Activated T-cell treated with anti-CD3 and anti-CD28 coated beads, Interleukin-2, amount 50 U/mL, for 1 hour (primary cell): Measurements from ENCODE around the gene JAKMIP1.

Experiments used
- DNase-seq: peaks from one replicate; pipeline ENCODE4 v3.0.0-alpha.2; 2020

Gene JAKMIP1

GRCh38 chr4:6200011-6200921, at the start of gene JAKMIP1:
Gene JAKMIP1, minus strand, starts transcription at chr4:6200549. Its CDS starts 87,699 bp downstream, at chr4:6112850.
- peak; percentile 86 for DNase-seq

GRCh38 chr4:6248394-6248793, 48.0 kb upstream of the JAKMIP1 start:
- no peak for DNase-seq

- no peak for DNase-seq
These were observed 45.9 kb upstream of the JAKMIP1 start for GRCh38 chr4:6246170-6246634.

- no peak for DNase-seq
These were observed 45.2 kb upstream of the JAKMIP1 start for GRCh38 chr4:6245246-6246169.

DNA sequence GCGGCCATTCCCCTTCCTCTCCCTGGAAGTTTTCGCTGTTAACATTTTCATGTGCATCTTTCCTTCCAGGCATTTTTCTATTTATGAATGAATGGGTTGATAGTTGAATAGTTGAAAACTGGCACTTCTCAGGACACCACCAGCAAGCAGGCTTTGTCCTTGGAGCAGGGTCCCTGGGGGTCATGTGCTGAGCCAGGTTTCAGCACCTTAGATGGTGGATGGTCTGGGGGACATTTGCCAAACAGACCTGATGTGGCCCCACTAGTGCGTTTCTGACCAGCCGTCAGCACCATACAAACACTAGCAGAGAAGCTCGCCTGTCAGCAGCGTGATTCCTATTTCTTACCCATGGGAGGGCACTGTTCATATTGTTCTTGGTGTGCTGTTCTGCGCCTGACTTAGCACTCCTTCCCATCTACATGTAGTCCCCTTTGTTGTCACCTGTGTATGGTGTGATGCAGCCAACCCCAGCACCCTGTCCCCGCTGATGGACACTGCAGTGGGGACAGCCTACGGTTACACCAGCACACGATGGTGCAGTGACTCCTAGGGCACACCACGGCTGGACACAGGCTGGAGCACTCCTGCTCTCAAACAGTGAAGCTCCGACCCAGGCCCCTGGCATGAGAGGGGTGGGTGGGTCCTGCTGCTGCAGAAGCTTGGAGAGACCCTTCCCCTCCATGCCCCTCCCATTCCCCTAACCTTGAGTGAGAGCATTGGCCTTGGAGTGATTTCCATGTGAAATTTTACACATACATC, 42.1 kb upstream of the JAKMIP1 start:
- DNase-seq, result no peak

DNA sequence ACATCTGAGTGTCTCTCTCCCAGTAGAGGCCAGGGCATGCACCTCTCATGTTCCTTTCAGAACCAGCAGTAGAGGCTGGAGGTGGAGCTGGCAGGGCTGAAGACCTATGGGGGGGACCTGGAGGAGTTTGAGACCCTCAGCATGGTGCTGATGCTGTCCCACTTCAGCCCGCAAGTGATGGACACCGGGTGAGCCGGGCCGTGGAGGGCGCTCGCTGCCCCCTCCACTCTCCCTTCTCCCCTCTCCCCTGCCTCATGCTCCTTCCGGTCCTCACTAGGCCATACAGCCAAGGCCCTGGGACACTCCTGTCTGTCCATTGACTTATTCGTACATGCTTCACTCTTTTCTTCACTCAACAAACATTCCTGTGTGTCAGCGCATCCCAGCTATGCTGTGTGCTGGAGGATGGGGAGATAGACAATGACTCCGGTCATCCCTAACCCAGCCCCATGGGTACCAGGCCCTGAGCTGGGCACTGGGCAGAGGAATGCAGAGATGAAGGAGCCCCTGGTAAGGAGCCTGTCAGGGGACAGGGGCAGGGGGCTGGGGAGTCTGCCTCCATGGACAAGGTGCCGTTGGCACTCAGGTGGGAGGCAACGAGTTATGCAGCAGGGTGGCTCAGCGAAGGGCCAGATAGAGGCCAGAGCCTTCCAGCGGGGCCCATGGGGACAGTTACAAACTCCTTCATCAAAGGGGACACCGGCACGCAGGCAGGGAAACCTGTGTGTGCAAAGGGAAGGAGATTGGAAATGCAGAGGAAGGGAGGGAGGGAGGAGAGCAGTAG, 40.9 kb upstream of the JAKMIP1 start:
- peak; percentile 10 for DNase-seq

- DNase-seq, result peak; percentile 2
These were observed 39.6 kb upstream of the JAKMIP1 start for GRCh38 chr4:6239968-6240367.

DNA sequence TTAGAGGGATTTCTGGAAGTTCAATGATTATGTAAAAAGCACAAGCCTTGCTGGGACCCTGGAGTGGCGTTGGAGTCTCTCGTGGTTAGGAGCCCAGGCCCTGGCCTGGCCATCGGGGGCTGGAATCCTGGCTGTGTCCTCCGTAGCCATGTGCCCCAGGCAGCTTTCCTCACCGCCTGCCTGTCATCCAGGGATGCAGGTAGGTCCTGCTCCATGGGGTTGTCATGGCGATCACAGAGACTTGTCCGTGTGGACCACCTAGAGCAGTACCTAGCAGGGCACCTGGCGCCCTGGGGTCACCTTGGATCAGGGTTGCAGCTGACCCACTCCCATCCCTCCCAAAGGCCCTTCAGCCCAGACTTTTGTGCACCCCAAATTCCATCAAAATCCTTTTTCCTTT, 39.1 kb upstream of the JAKMIP1 start:
- DNase-seq, result peak; percentile 10

DNA sequence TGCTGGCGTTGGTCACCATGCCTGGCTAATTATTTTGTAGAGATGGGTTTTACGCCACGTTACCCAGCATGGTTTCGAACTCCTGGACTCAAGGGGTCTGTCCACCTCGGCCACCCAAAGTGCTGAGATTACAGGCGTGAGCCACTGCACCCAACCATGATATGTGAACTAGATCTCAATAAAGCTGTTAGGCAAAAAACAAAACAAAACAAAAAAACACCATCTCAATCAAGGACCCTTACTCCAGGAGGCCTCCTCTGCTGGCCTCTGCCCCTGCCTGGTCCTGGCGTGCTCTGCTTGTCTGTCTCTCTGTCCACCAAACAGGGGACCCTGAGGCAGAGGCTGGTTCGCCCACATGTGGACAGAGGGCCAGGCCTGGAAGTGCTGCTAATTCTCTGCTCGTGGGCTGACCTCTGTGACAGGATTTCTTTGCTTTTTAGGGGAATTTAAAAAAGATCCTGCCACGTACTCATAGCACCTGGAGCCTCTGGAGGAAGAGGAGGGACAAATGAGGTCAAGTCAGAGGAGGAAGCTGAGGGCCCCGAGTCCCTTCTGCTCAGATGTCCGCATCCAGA, 36.6 kb upstream of the JAKMIP1 start:
- no peak for DNase-seq

GRCh38 chr4:6235901-6236640, 35.7 kb upstream of the JAKMIP1 start:
- no peak for DNase-seq

DNA sequence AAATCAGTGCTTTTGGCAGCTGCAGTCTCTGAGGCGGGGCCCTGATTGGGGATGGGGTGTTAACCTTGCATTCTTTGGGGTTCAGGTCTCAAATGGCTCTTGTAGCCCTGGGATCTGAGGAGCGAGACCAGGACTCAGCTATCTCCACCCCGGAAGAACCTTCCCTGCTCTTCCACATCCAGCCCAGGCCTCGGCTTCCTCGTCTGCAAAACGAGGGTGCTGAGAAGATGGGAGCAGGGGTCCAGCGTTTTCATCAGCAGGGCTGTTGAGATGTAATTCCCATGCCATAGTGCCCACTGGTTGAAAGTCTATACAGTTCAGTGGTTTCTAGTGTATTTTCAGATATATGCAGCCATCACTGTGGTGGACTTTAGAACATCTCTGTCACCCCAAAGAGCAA, 34.7 kb upstream of the JAKMIP1 start:
- DNase-seq, result no peak

DNA sequence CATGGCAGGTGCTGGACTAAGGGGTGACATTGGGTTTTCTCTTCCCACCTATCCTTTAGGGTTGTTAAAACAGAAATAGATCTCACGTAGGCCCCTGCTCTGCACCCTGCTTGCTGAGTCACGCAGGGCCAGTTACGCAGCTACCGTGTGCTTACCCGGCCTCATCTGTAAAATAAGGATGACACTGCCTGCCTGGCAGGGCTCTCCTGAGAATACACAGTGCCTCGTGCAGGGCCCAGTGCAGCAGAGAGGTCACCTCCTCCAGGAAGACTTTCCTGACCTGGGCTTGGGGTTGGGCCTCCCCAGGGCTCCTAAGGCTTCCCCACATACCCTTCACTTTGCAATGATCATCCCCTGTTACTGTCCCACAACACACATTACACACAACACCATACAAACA, 33.6 kb upstream of the JAKMIP1 start:
- DNase-seq, result no peak

GRCh38 chr4:6232836-6233785, 32.8 kb upstream of the JAKMIP1 start:
- no peak for DNase-seq

DNA sequence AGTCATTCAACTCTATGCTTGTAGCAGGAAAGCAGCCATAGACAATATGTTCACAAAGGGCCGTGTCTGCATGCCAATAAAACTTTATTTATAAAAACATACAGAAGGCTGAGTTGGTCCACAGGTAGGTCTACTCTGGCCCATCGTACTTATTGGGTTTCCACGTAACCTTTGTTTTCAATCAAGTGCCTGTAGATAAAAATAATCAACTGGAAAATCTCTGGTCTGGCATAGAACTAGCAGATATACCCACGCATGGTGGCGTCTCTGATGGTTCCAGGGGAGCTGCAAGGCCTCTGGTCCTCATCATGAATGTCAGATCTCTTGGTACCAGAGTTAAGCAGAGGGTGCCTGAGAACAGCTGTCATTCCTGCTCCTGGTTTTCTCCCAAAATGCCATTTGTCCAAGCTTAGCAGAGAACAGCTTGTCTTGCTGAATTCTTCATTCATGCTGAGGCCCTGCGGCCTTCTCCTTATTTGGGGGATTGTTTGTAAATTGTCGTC, 31.4 kb upstream of the JAKMIP1 start:
- DNase-seq, result no peak

DNA sequence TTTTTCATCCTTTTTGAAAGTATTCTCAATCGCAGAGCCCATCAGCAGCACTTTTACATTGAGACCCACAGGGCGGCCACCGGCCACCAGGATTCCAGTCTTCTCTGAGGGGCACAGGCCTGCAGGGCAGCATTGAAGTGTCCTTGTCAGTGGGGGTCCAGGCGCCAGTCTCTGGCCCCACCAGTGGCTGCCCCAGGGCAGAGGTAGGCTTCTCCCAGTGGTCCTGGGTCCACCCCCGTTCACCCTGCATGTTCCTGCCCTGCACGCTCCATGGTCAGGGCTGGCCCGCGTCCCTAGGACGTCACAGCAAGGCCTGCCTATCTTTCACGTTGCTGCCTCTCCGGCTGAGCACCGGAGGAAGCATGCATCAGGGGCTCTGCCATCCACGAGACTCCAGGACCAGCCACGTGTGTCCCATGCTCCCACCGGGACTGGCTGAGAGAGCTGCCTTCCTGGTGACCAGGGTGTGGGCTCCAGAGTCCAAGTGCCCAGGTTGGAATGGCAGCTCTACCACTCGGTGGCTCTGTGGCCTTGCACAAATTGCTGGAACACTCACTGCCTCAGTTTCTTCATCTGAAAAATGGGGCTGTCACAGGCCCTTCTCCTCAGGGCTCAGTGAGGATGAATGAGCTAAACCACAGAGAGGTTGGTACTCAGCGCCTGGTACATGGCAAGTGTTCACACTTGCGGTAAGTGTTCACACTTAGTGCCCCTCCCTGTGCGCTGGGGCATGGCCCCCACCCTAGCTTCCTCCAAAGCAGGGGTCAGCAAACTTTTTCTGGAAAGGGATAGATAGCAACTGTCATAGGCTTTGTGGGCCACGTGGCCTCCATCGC, 30.7 kb upstream of the JAKMIP1 start:
- no peak for DNase-seq

GRCh38 chr4:6230502-6230785, 30.1 kb upstream of the JAKMIP1 start:
- DNase-seq, result no peak

- no peak for DNase-seq
These were observed 29.5 kb upstream of the JAKMIP1 start for GRCh38 chr4:6229671-6230501.

DNA sequence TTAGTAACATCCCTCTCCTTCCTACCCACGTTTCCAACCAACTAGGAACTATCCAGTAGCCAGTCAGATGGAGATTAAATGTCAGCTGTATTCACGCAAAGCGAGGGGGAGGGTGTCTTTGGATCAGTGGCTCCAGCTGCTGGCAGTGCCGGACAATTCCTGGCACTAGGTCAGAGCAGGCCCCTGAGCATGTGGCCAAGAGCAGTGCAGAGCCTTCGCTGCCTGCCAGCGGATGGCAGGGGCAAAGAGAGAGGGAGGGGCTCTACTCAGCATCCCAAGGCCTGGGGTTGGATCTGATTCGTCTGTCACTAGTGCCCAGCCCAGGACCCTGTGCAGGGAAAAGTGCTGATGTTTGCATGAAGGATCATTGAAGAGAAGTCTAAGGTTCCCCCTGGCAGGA, 28.7 kb upstream of the JAKMIP1 start:
- no peak for DNase-seq
